Spinal cord (tissue), 10 donors: ENCODE measurements around the gene SLC39A8. TPM values are rescaled to one million over a fixed set of nuclear protein-coding genes. Genes with fewer than 3 reads are reported as not detected.
"Not testable (repeated sequence)": the region's sequence is repeated elsewhere in the genome, so short reads cannot be mapped to it uniquely, and the experiment has no call there.

Source experiments
- DNase-seq, 6 donors: peaks; one replicate each; pipeline versions ENCODE4 v3.0.0 to v3.0.0-alpha.2; 2013 to 2015; ENCODE audit warnings: low spot score in 6 of 6, low read depth in 4 of 6
- H3K27ac ChIP-seq: one replicate; pipeline ENCODE4 v1.5.1; 2013; ENCODE audit warnings: low read depth, low read length, control low read depth
- H3K27me3 ChIP-seq: one replicate; pipeline ENCODE4 v1.6.1; 2013; ENCODE audit warnings: low read length; ENCODE audit not compliant: control insufficient read depth, insufficient read depth
- H3K36me3 ChIP-seq: one replicate; pipeline ENCODE4 v1.6.1; 2013; ENCODE audit warnings: low read length; ENCODE audit not compliant: control insufficient read depth, insufficient read depth
- H3K4me1 ChIP-seq: one replicate; pipeline ENCODE4 v1.6.1; 2013; ENCODE audit warnings: low read length; ENCODE audit not compliant: control insufficient read depth, insufficient read depth
- H3K4me3 ChIP-seq: one replicate; pipeline ENCODE4 v1.5.1; 2013; ENCODE audit warnings: low read depth, low read length, control low read depth
- H3K9me3 ChIP-seq: one replicate; pipeline ENCODE4 v1.6.1; 2013; ENCODE audit warnings: low read length; ENCODE audit not compliant: control insufficient read depth, insufficient read depth
- WGBS: methylation state at CpG from one replicate; pipeline ENCODE4 v1.1.5; 2013; ENCODE audit warnings: missing lambda C conversion rate; ENCODE audit not compliant: insufficient coverage; 5-methylcytosine and 5-hydroxymethylcytosine counted together
- polyA plus RNA-seq, 2 donors: library from polyadenylated mRNA; unstranded; fragments of 120-200 nt; gene quantifications; one replicate each; pipeline ENCODE4 v1.2.1, GENCODE V29; 2013; ENCODE audit not compliant: insufficient read length in 2 of 2
- total RNA-seq, 2 donors: library from RNA; depleted of rRNA in 1 of 2; stranded (reverse); fragments of 120-200 nt in 1 of 2; fragments of >200 nt in 1 of 2; gene quantifications; one replicate each; pipeline versions ENCODE4 v1.2.3 to v1.2.4, GENCODE V29; 2013 to 2014
- donor health status: healthy.

SLC39A8 gene
- total and polyA plus RNA-seq, 4 donors = 9.2 to 21.2 (median 14.3) TPM

DNA sequence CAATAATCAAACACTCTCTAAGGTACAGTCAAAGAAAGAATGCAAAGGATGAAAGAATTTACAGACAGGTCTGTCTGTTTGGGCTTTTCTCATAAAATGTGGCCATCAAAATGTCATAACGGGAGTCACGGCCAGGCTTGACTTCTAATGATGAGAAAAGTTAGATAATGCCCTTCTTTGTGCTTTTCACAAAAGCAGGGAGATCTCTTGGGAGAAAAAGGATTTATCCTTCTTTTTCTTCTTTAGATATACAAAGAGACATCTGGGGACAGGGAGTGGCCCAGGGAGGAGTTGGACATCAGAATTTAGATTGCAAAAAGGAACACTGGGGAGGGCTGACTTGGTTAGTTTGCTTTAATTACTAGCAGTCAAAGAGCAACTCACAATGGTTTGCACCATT, 93.1 kb downstream of the SLC39A8 start:
- no peak overlapping the region for H3K4me3 ChIP-seq
- no peak overlapping the region for H3K27ac ChIP-seq
- no peak for DNase-seq
- H3K4me1 ChIP-seq = no peaks in the 10 kb centered on the region
- WGBS = no CpG with 5 or more reads among the region's 2 CpGs
- no peaks in the 10 kb centered on the region for H3K27me3 ChIP-seq
- no peaks in the 10 kb centered on the region for H3K9me3 ChIP-seq
- no peaks in the 10 kb centered on the region for H3K36me3 ChIP-seq

DNA sequence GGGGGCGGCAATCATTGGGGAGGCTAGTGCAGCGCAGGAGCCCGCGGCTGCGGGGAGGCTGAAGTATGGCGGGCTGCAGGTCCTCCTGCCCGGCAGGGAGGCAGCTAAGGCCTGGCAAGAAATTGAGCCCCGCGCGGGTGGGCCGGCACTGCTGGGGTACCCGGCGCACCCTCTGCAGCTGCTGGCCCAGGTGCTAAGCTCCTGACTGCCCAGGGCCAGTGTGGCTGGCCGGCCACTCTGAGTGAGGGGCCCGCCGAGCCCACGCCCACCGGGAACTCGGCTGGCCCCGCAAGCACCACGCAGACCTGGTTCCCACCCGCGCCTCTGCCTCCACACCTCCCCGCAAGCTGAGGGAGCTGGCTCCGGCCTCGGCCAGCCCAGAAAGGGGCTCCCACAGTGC, 94.9 kb downstream of the SLC39A8 start:
- H3K36me3 ChIP-seq = no peaks in the 10 kb centered on the region
- WGBS = 91% methylated on average over 26 of the region's 26 CpGs
- no peaks in the 10 kb centered on the region for H3K27me3 ChIP-seq
- no peaks in the 10 kb centered on the region for H3K4me1 ChIP-seq
- no peak overlapping the region for H3K27ac ChIP-seq
- no peaks in the 10 kb centered on the region for H3K9me3 ChIP-seq
- no peak overlapping the region for H3K4me3 ChIP-seq
- DNase-seq = no peak

DNA sequence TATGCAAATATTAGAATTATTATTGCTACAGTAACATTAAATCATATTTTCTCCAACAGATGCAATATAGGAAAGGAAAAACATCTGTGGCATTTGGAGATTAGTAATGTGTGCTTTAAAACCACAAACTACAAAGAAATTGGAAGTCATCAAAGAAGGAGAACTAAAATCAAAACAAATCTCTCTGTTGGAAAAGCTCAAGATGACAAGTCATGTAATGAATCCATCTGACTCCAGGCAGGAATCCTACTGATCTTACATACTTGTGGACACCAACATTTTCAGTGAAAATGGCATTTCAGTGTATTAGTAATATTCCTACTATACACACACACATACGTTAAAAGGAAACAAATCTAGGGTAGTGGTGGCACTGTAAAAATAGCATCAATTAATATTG, 98.2 kb downstream of the SLC39A8 start:
- no peaks in the 10 kb centered on the region for H3K27me3 ChIP-seq
- H3K9me3 ChIP-seq = no peaks in the 10 kb centered on the region
- no peaks in the 10 kb centered on the region for H3K36me3 ChIP-seq
- no peak overlapping the region for H3K27ac ChIP-seq
- no peaks in the 10 kb centered on the region for H3K4me1 ChIP-seq
- no peak overlapping the region for H3K4me3 ChIP-seq
- DNase-seq = no peak
- no CpG with 5 or more reads among the region's 1 CpG for WGBS

DNA sequence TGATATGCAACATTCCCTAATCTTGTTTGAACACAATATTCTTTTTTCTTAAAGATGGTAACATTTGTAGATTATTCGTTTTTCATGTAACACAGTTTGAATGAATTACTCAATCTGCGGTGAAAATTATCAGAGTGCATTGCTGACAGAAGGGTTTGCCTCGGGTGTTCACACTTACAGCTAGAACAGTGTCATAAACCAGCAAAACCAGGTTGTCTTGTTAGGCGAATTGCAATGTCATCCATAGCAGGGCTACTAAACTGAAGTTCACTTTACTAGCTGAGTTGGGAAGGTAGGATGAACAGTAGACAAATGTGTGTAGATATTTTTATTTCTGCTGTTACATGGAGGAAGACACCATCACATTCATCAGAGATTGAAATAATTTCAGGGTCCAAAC, 98.9 kb downstream of the SLC39A8 start:
- Histone ChIP-seq H3K27me3 (no peaks in the 10 kb centered on the region), H3K36me3 (no peaks in the 10 kb centered on the region), H3K4me1 (no peaks in the 10 kb centered on the region), H3K9me3 (no peaks in the 10 kb centered on the region), H3K4me3 (no peak overlapping the region), H3K27ac (no peak overlapping the region)
- DNase-seq = no peak
- WGBS = 94% methylated on average over 2 of the region's 4 CpGs

DNA sequence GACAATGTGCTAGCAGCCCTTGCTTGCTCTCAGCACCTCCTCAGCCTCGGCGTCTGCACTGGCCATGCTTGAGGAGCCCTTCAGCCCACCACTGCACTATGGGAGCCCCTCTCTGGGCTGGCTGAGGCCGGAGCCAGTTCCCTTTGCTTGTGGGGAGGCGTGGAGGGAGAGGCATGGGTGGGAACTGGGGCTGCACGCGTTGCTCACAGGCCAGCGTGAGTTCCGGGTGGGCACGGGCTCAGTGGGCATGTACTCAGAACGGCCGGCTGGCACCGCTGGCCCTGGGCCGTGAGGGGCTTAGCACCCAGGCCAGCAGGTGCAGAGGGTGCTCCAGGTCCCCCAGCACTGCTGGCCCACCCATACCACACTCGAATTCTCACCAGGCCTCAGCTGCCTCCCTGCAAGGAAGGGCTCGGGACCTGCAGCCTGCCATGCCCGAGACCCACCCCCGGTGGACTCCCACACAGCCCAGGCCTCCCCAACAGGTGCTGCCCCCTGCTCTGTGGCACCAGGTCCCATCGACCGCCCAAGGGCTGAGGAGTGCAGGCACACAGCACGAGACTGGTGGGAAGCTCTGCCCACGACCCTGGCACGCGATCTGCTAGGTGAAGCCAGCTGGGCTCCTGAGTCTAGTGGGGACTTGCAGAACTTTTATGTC, 100.3 kb downstream of the SLC39A8 start:
- no peaks in the 10 kb centered on the region for H3K9me3 ChIP-seq
- H3K27ac ChIP-seq = no peak overlapping the region
- no peaks in the 10 kb centered on the region for H3K4me1 ChIP-seq
- no peaks in the 10 kb centered on the region for H3K36me3 ChIP-seq
- no peak for DNase-seq
- no peaks in the 10 kb centered on the region for H3K27me3 ChIP-seq
- WGBS = 88% methylated on average over 19 of the region's 23 CpGs
- no peak overlapping the region for H3K4me3 ChIP-seq

DNA sequence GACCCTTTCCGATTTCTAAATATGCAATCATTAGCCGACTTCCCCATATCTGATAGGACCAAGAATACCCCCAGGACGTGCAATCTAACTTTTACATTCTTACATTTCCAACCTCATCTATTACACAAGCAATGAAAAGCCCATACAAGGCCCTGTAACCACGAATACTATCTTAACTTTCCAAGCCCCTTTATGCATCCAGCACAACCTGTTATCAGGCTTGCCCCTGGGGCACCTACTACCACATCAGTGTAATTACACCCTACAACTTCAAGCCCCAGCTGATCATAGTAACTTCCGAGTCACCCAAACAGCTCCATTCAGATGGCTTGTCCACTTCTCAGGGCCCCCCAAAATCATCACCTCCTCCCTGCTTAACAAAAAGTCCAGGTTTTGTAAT, 102.0 kb downstream of the SLC39A8 start:
- H3K4me3 ChIP-seq, H3K4me1 ChIP-seq, H3K27me3 ChIP-seq, H3K36me3 ChIP-seq, H3K27ac ChIP-seq, H3K9me3 ChIP-seq, DNase-seq: not testable (repeated sequence)
- WGBS = 86% methylated on average over 5 of the region's 5 CpGs

DNA sequence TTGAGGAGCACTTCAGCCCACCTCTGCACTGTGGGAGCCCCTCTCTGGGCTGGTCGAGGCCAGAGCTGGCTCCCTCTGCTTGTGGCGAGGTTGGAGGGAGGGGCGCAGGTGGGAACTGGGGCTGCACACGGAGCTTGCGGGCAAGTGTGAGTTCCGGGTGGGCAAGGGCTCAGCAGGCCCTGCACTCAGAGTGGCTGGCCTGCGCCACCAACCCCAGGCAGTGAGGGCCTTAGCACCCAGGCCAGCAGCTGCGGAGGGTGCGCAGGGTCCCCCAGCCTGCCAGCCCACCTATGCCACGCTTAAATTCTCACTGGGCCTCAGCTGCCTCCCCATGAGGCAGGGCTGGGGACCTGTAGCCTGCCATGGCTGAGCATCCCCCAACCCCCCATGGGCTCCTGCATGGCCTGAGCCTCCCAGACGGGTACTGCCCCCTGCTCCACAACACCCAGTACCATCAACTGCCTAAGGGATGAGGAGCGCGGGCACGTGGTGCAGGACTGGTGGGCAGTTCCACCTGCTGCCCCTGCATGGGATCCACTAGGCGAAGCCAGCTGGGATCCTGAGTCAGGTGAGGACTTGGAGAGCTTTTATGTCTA, 110.9 kb downstream of the SLC39A8 start:
- no peak for DNase-seq
- Histone ChIP-seq H3K36me3 (no peaks in the 10 kb centered on the region), H3K9me3 (peaks cover 1% of the 10 kb centered on the region), H3K4me3 (no peak overlapping the region), H3K27me3 (no peaks in the 10 kb centered on the region), H3K27ac (no peak overlapping the region), H3K4me1 (no peaks in the 10 kb centered on the region)
- WGBS = 91% methylated on average over 11 of the region's 15 CpGs

DNA sequence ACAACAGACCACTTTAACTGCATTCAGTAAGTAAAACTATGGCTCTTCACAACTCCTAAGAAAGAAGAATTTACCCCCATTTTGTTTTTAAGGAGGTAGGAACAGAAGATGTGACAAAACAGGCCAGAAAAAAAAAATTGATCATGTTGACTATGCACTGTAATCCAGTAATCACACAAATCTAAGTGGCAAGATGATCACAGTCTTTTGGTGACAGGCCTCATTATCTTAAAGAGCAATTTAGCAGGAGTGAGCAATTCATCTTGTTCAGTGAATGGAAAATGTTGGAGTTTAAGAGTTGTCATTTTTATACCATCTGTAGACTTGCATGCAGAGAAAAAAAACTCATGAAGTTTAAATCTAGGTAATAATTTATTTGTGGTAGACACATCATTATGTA, 115.1 kb downstream of the SLC39A8 start:
- no peaks in the 10 kb centered on the region for H3K4me1 ChIP-seq
- no peak overlapping the region for H3K4me3 ChIP-seq
- DNase-seq = peak in 1 of 6 donors; percentile 15
- peaks cover 1% of the 10 kb centered on the region for H3K9me3 ChIP-seq
- no peaks in the 10 kb centered on the region for H3K27me3 ChIP-seq
- H3K27ac ChIP-seq = no peak overlapping the region
- no peaks in the 10 kb centered on the region for H3K36me3 ChIP-seq

DNA sequence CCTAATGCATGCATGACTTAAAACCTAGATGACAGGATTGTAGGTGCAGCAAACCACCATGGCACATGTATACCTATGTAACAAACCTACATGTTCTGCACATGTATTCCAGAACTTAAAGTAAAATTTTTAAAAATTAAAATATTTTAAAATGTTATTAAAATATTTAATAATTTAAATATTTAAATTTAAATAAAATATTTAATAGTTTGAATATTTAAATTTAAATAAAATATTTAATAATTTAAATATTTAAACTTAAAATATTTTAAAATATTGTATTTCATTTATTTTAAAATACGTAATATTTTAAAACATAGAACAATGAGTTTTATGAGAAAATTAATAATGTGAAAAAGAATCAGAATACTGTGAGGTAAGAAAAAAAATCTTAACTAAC, 117.9 kb downstream of the SLC39A8 start:
- WGBS = no CpG with 5 or more reads among the region's 1 CpG

DNA sequence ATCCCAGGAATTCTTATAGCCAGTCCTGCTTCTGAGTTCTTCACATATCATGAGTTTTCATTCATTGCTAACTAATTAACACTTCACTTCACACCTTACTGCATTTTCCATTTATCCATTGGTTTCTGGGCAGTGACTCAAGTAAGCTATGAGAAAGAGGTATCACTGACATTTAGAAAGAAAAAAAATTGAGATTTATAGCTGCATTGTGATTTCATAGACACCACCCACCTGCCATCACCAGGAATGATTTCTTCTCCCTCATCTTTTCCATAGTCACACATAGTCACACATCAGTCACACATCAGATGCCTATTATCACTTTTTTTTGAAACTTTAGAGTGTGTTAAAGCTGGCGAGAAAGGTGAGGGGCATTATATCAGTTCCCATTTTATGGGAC, 121.8 kb downstream of the SLC39A8 start:
- Histone ChIP-seq H3K4me1 (no peaks in the 10 kb centered on the region), H3K36me3 (no peaks in the 10 kb centered on the region), H3K9me3 (no peaks in the 10 kb centered on the region), H3K27me3 (no peaks in the 10 kb centered on the region), H3K4me3 (no peak overlapping the region), H3K27ac (no peak overlapping the region)
- DNase-seq = no peak
- WGBS = no CpG with 5 or more reads among the region's 1 CpG

More for the DNA sequence above, 117.9 kb downstream of the SLC39A8 start:
- H3K27ac ChIP-seq = no peak overlapping the region
- H3K9me3 ChIP-seq = no peaks in the 10 kb centered on the region
- H3K4me1 ChIP-seq = no peaks in the 10 kb centered on the region
- DNase-seq = no peak
- H3K4me3 ChIP-seq = no peak overlapping the region
- no peaks in the 10 kb centered on the region for H3K27me3 ChIP-seq
- no peaks in the 10 kb centered on the region for H3K36me3 ChIP-seq
